ENCODE measurements around the gene FMO2.
A peak's percentile ranks its signal among the peaks of the same experiment; 100 is the strongest.

FMO2 gene, protein sequence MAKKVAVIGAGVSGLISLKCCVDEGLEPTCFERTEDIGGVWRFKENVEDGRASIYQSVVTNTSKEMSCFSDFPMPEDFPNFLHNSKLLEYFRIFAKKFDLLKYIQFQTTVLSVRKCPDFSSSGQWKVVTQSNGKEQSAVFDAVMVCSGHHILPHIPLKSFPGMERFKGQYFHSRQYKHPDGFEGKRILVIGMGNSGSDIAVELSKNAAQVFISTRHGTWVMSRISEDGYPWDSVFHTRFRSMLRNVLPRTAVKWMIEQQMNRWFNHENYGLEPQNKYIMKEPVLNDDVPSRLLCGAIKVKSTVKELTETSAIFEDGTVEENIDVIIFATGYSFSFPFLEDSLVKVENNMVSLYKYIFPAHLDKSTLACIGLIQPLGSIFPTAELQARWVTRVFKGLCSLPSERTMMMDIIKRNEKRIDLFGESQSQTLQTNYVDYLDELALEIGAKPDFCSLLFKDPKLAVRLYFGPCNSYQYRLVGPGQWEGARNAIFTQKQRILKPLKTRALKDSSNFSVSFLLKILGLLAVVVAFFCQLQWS

DNA sequence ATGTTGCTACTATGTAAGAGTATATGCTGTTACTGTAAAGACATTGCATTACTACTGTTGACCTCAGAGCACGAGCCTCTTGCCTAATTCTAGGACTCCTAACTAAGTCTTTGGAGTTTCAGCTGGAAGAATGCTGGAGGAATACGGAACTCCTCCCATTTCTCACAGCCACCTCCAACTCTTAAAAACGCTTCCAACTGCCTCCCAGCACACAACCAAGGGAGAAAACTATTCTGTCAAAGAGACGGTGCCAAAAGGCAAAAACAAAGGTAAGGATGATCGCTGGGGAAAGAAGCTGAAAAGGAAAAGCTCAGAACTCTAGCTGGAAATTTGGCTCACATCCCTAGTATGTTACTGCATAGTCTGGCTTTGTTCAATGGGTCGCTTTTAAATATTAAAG lies at the start of gene FMO2:
FMO2 (plus strand) TSS at position 210 of the 400 bp plus-strand sequence. CDS start 414 bp downstream, outside the sequence.
- DNase-seq (ENCODE audit: low spot score): no peak

DNA sequence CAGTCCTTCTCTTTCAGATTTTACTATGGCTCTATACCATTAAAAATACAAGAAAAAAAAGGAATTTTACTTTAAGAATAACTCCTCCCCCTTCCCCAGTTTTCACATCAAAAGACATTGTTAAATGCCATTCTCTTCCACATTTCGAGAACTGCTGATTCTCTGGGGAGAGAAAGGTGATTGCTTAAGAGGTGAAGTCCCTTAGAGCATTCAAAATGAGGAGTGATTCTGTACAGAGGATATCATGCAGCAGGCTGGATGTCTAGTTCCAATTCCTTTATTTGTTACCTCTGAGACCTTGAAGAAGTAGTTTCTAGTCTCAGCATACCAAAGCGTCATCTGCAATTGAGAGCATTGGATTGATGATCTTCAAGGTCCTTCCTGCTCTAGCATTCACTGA lies 47.5 kb upstream of the FMO2 start:
- no peak for DNase-seq (ENCODE audit: low spot score)

DNA sequence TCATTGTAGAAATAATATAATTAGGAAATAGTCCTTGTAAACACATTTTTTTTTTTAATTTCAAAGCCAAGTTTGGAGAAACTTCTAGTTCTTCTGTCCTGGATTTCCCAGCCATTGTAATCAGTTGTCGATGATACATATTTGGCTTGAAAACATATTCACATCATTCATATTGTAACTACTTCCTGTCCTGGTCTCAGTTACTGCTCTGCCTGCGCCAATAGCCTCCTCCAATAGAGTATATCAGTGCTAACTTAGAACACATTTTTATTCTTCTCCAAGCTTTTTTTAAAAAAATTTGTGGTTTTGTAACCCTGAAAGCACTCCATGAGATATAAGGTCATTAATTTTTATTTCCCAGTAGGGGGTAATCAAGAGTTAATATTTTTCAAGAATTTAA lies 46.1 kb upstream of the FMO2 start:
- no peak for DNase-seq (ENCODE audit: low spot score)

DNA sequence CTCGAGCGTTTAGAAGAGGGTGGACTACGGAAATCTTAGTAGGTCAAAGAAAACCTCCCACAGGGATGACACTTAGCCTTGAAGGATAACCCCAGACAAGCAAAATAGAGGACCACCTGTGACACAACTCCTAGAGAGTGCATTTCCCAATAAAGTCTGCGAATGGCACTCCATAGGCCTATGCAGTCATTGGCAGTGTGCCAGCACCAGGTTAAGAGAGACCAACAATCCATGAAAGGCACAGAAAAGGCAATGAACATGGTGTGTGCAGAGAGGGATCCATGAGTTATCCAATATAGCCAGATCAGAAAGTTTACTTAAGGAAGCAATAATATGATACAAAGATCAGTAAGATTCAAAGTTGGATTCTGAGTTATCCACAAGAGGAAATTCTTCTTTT lies 45.2 kb upstream of the FMO2 start:
- DNase-seq (ENCODE audit: low spot score): no peak

DNA sequence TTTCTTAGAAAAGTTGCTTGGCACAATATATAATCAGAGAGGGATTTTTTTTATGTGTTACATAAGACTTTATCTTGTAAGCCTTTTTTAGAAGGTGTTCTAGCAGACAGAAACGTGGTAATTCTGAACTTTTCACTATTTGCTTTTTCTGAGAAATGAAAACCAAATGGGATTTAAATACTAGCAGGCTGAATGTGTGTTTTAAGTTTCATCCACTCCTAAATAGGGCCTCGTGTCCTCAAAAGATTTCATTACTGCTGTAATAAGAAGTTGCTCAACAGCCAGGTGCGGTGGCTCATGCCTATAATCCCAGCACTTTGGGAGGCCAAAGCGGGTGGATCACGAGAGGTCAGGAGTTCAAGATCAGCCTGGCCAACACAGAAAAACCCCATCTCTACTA lies 44.7 kb upstream of the FMO2 start:
- DNase-seq (ENCODE audit: low spot score): no peak

DNA sequence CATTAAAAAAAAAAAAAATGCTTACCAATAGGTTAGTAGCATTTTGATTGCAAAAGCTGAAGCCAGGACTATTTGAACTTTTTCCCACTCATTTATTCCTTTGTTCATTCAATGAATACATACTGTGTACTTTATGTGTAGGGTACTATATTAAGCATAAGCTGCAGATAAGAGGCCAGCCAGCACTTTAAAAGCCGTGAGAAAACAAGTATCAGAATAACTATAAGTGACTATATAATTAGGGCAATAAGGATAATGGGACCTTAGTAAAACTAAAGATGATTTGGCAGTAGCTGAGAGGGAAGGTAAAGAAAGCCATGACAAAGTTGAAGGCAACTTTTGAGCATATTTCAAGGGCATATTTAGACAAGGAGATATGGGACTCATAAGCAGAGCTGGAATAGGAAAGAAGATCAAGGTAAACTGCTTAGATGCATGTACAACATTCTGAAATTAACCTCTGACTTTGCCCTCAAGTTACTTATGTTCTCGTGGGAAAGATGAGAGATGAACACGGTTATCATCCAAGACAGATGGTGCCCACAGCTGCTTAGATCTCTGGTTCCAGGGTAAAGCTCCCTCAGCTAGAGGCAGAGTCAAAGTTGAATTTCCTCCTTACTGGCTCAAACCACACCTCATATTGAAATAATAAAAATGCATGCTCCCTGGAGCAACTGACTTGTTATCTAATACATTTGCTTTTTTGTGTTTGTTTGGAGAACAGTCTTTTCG lies 44.0 kb upstream of the FMO2 start:
- DNase-seq (ENCODE audit: low spot score): no peak

DNA sequence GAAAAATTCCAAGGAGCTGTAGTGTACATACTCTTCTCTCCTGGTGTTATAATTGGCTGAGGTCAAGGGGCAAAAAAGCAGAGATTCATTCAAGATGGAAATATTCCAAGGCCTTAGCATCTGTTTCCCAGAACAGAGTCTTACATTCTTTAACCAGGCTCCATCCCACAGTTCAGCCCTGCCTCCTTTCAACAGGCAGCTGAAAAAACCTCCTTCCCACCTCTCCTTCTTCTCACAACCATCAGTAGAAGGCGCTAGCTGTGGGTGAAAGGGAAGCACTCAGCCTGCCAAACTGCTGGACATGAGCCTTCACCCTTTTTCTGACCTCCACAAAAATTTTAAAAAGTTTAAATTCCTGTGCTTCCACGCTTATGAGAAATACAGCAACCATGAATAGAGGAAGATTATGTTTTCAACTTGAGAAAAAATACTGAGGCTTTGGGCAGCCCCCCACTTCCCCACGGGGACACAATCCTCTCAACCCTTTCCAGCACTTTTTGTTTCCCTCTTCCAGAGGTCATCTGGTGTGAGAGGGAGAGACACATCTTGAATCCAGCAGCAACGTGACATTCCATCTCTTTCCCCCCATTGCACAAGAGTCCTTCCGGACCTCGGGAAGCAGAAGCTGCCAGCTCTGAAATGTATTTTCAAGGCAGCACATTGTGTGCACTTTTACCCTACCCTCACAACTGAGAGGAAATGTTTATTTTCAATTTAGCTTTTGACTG lies 43.2 kb upstream of the FMO2 start:
- peak; percentile 16 for DNase-seq (ENCODE audit: low spot score)

DNA sequence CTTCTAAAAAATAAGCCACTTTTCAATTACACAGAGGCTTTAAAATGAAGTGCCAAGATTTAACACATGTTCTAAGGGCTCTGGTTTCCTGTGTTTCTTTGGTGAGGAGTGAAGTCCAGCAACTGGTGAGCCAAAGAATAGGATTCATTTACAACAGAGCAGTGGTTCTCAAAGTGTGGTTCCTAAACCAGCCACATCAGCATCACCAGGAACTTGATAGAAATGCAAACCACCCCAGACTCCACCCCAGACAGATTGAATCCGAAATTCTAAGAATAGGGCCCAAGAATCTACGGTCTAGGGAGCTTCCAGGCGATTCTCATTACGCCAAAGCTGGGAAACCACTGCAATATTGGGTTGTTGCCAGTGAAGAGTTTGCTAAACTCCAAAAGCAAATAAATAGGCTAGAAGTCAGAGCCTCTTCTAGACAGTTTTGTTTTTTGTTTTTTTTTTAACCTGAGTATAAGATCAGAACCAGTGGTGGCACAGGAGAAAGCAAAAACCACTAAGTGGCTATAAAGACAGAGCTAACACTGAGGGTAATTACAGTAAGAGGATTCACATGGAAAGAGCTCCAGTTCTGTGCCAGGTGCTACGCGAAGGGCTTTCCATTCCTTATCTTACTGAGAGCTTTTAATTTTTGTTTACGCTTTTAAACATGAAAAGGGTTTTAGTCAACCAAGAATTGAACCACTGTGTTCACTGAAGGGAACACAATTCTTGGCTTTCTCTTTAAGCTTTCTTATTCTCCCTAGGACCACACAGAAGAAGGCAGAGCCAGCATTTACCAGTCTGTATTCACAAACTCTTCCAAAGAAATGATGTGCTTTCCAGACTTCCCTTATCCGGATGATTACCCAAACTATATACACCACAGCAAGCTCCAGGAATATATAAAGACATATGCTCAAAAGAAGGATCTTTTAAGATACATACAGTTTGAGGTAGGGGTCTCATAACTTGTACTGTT lies 42.4 kb upstream of the FMO2 start:
- DNase-seq (ENCODE audit: low spot score): peak; percentile 47

DNA sequence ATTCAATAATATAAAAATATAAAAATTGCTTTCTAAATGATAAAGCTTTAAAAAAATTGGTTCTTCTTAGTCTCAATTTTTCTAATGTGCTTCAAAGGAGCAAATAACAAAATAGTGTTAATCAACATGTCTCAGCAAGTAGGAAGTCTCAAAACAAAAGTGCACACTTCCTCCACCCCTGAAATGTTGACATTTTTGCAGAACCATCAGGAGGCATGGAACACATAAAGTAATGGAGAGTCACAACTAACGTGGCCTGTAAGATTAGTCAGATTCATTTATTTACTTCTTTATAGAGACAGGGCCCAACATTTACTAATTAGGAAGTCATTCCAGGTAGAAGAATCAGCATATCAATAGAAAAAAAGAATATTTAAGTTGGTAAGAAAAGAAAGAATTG lies 34.9 kb upstream of the FMO2 start:
- no peak for DNase-seq (ENCODE audit: low spot score)

DNA sequence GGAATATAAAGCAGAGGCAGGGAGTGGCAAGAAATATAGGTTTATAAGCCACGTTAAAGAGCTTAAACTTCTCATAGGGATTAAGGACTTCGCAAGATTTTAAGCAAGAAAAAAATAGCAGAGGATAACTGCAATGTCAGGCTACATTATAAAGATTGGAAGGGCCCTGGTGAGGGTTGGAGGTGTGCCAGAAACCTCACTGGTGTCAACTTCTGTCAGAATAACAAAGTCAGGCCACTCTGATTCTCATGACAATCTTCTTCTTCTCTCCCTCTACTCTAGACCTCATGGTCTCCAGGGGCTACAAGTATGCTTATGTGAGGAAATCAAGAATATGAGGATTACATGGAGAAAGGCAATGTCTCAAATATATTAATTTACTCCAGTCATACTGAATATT lies 32.6 kb upstream of the FMO2 start:
- no peak for DNase-seq (ENCODE audit: low spot score)

DNA sequence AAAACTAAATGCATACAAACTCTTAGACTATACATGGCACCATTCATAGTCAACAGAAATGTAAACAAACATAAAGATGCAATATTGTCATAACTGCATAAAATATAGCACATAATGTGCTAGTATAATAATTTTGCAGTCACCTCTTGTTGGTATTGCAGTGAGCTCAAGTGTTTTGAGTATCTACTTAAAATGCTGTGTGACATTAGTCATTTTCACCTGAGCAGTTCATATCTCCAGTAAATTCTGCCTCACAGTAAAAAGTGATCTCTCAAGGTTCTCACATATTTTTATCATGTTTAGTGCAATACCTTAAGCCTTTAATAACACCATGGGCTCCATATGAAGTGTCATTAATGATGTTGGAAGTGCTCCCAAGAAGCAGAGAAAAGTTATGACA lies 29.6 kb upstream of the FMO2 start:
- DNase-seq (ENCODE audit: low spot score): no peak

DNA sequence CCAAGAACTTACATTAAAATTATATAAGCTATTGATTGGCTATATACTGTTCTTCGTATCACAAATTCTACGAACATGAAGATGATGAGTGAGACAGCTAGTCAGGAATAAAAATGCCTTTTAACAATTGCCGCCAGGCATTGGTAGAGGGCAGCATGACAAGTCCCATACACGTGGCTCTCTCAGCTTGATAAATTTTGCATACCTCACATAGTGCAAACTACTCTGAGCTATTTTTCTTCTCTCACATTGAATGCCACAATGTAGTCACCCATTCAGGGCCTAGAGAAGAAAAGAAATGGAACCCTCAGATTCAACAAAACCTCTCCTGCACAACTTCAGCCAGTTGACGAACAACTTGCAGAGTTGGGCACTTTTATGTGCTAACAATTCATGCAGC lies 27.0 kb upstream of the FMO2 start:
- no peak for DNase-seq (ENCODE audit: low spot score)

DNA sequence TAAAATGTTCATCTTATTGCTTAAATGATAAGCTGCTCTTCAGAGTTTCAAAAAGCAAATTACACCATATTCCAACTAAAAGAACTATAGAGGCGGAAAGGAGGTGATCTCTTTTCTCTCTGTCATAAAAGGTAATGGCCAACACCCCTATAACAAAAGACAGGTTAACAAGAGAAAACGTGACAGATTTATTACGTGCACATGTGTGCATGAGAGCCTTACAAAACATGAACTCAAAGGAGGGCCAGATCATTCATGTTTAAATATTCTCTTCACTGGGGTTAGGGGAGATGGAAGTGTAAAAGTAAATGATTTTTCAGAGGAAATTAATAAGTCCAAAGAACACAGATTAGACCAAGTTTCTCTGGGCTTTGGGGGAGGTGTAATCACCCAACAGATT lies 26.5 kb upstream of the FMO2 start:
- DNase-seq (ENCODE audit: low spot score): no peak

DNA sequence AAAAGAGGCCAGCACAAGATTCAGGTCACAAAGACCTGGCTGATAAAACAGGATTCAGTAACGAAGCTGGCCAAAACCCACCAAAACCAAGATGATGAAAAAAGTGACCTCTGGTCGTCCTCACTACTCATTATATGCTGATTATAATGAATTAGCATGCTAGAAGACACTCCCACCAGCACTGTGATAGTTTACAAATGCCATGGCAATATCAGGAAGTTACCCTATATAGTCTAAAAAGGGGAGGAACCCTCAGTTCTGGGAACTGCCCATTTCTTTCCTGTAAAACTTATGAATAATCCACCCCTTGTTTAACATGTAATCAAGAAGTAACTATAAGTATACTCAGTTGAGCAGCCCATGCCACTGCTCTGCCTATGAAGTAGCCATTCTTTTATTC lies 26.0 kb upstream of the FMO2 start:
- no peak for DNase-seq (ENCODE audit: low spot score)

DNA sequence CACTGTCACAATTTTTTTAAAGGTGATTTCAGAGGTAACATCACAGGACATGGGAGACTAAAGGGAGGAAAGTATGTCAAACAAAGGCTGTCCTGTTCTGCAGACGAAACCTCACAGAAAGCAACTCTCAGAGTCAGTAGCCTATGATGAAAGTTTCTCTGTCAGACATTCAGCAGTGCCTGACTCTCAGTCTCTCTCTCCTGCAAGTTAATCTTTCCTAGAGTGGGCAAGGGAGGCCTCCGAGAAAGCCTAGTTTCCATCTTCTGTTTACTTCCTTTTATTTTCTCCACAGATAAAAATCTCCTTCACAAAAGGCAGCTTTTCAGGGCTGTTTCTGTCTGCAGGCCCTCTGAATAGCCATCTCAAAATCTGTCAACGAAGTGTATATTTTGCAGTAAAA lies 24.9 kb upstream of the FMO2 start:
- DNase-seq (ENCODE audit: low spot score): no peak

DNA sequence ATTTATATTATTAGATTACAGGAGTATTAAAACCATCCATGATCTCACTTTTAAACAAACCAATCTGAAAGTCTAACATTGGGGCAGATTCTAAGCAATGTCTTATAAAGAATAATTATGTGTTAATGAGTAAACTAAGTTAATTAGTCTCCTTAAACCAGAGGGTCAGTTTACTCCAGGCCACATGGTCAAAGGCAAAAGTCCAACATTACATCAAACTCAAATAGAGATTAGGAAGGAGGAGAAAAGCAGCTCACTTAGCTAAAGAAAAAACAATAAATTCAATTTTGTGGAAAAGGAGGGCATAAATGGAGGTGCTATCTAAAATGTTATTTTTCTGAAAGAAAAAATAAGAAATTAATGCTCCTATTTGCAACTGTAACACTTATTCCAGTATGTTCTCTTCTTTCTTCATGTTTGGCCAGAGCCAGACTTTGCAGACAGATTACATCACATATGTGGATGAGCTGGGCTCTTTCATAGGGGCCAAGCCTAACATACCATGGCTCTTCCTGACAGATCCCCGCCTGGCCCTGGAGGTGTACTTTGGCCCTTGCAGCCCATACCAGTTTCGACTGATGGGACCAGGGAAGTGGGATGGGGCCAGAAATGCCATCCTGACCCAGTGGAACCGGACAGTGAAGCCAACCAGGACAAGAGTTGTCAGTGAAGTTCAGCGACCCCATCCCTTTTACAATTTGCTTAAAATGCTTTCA lies 24.3 kb upstream of the FMO2 start:
- no peak for DNase-seq (ENCODE audit: low spot score)

DNA sequence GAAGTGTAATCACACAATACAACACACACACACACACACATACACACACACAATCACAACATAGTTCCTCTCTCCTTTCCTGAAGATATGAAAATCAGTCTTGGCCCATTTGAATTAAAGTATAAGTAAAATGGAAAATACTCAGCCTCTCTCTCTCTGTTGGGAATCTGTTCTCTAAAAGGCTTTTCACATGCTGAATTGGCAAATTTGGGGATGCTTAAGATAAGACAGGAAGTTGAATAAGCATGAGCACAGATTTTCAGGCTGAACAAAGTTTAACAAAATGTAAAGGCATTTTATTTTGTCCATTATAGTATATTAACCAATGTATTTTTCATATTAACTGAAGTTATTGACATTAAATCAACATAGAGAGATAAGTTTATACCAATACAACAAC lies 23.7 kb upstream of the FMO2 start:
- DNase-seq (ENCODE audit: low spot score): no peak

DNA sequence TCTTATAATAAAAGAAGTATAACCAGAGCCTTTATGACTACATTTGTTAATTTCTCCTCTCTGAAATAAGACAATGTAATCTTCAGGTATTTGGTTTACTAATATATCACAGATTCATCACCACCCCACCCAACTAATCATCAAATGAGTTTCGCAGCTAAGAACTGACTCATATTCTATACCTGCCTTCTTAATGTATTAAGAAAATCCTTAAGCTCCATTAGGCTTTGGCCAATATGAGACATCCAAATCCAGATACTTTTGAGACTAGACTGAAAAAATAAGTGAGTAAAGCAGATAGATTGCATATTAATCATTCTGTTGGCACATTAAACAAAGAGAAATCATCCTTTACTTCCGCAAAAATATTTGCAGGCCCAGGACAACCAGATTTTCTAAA lies 18.7 kb upstream of the FMO2 start:
- no peak for DNase-seq (ENCODE audit: low spot score)

DNA sequence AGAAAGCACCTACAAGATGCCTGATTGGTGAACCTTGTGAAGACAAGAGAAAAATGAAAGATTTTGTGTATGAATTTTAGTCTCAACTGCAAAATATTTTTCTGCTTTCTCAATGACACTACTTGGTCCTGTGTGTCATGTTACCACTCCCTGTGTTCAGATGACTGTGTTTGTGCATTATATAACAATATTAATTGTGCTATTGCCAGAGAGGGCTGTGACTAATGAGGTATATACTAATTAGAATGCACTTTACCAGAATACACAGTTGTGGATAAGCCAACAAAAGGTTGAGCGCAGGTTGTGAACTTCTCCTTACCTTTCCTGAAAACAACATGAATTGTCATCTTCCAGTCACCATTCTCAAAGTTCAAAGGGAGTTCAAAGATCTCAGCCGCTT lies 17.3 kb upstream of the FMO2 start:
- DNase-seq (ENCODE audit: low spot score): no peak

DNA sequence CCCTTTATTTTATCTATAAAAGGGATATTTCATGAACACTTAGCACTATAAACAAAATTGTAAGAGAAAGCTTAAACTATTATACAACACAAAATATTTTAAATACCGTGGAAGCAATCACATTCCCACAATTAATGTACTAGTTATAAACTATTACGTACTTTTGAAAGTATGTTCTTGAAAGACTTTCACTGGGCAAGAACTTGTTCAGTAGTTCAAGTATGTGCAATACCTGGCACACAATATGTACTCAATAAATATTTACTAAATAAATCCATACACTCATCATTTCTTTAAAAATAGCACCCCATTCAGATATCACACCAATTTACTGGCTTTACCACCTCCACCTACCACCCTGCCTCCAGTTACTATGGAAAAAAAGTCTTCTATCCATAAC lies 12.6 kb upstream of the FMO2 start:
- DNase-seq (ENCODE audit: low spot score): no peak

DNA sequence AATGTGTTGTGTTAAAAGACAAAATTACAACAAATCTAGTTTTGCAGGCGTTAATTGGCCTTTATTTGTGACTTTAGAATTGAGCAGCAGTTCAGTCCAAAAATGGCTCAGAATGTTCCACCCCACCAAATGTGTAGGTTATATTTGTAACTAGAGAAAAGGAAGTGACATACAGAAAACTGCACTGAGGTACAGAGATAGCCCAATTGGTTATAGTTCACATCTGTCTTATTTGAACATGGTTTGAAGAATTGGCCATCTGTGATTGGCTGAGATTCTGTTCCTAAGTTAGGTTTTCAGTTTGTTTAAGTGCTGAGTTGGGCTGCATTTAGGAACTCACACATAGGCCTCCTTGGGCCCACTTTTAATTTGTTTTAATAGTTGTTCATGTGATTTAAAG lies 12.0 kb upstream of the FMO2 start:
- no peak for DNase-seq (ENCODE audit: low spot score)
